Lower lobe of right lung (tissue), 2 donors: ENCODE measurements around the gene YBX2. TPM values are rescaled to one million over a fixed set of nuclear protein-coding genes. Genes with fewer than 3 reads are reported as not detected.
A peak's percentile ranks its signal among the peaks of the same experiment; 100 is the strongest.

Source experiments
- ATAC-seq, 2 donors: fragments of 200-7000 bp; cut with Tn5 transposase; one replicate each; pipeline ENCODE4 v1.9.1; 2020 to 2022; ENCODE audit warnings: mild to moderate bottlenecking in 2 of 2, moderate library complexity in 2 of 2
- DNase-seq: peaks from one replicate; pipeline ENCODE4 v3.0.0-alpha.2; 2020
- H3K27ac ChIP-seq: fragments of 200-600 bp; one replicate; pipeline ENCODE4 v1.8.0; 2022
- H3K27me3 ChIP-seq: fragments of 200-600 bp; one replicate; pipeline ENCODE4 v1.8.0; 2022; ENCODE audit warnings: low read depth
- H3K36me3 ChIP-seq: fragments of 200-600 bp; one replicate; pipeline ENCODE4 v1.8.0; 2022; ENCODE audit warnings: mild to moderate bottlenecking
- H3K4me1 ChIP-seq: fragments of 200-600 bp; one replicate; pipeline ENCODE4 v1.8.0; 2022
- H3K4me3 ChIP-seq: fragments of 200-600 bp; one replicate; pipeline ENCODE4 v1.8.0; 2022; ENCODE audit warnings: mild to moderate bottlenecking
- H3K9me3 ChIP-seq: fragments of 200-600 bp; one replicate; pipeline ENCODE4 v1.8.0; 2022
- CTCF ChIP-seq: fragments of 200-600 bp; IDR thresholded peaks from one replicate; pipeline ENCODE4 v1.8.0; 2022; ENCODE audit warnings: antibody characterized with exemption, mild to moderate bottlenecking
- intact Hi-C: fragments of 100-400 bp; cut with DNase I; formaldehyde crosslinking; loops from one replicate; pipeline ENCODE4 v1.11.0; 2022
- total RNA-seq: library from RNA; stranded (reverse); fragmentation: NEBNext Ultra II Directional; extraction: Animal tissue kit (Norgen Biotek cat#: 25700); gene quantifications from one replicate; pipeline ENCODE4 v1.2.1, GENCODE V29; 2021
- donor health status: DM: no; HTN: yes; CAD: no; lungs with severe emphysema.

YBX2 gene
- total RNA-seq, 1 donor from 2014 or later = 0.41 TPM

- intact Hi-C loops = no loop called here
- no peak for TF ChIP-seq CTCF
- no peaks in the 10 kb centered on the region for H3K9me3 ChIP-seq
- no peak for DNase-seq
- no peak for ATAC-seq
- peak overlapping the region; percentile 88 for H3K27ac ChIP-seq
- H3K4me3 ChIP-seq = peak overlapping the region; percentile 97
- H3K36me3 ChIP-seq = peaks cover 41% of the 10 kb centered on the region
- H3K4me1 ChIP-seq = peaks cover 50% of the 10 kb centered on the region
- H3K27me3 ChIP-seq = no peaks in the 10 kb centered on the region
Observed at GRCh38 chr17:7238420-7239090, 55.9 kb downstream of the YBX2 start.

Other genes starting within 250 kb of the YBX2 start
- gene CLEC10A, start 214.4 kb downstream of the YBX2 start, total RNA-seq = 7.7 TPM
- gene ASGR2, start 179.8 kb downstream of the YBX2 start, total RNA-seq = 1.3 TPM
- 5.1 TPM for gene ASGR1, start 115.3 kb downstream of the YBX2 start, total RNA-seq
- gene DLG4, start 74.8 kb downstream of the YBX2 start, total RNA-seq = 29.3 TPM
- 576 TPM for gene ACADVL, start 74.7 kb downstream of the YBX2 start, total RNA-seq
- gene DVL2, start 60.1 kb downstream of the YBX2 start, total RNA-seq = 46.4 TPM
- gene PHF23, start 55.2 kb downstream of the YBX2 start, total RNA-seq = 33.9 TPM
- gene GABARAP, start 52.2 kb downstream of the YBX2 start, total RNA-seq = 587 TPM
- 140 TPM for gene CTDNEP1, start 42.9 kb downstream of the YBX2 start, total RNA-seq
- gene ELP5, start 42.4 kb downstream of the YBX2 start, total RNA-seq = 33.2 TPM
- 98.7 TPM for gene CLDN7, start 32.2 kb downstream of the YBX2 start, total RNA-seq
- 1.1 TPM for gene SLC2A4, start 12.9 kb downstream of the YBX2 start, total RNA-seq
- gene EIF5A, start 13.0 kb upstream of the YBX2 start, total RNA-seq = 216 TPM
- 66.6 TPM for gene GPS2, start 20.7 kb upstream of the YBX2 start, total RNA-seq
- gene NEURL4, start 34.7 kb upstream of the YBX2 start, total RNA-seq = 35.2 TPM
- 26.5 TPM for gene ACAP1, start 41.9 kb upstream of the YBX2 start, total RNA-seq
- gene KCTD11, start 57.5 kb upstream of the YBX2 start, total RNA-seq = 11.0 TPM
- not detected for gene TMEM95, start 60.5 kb upstream of the YBX2 start, total RNA-seq
- 4.1 TPM for gene TNK1, start 86.5 kb upstream of the YBX2 start, total RNA-seq
- gene PLSCR3, start 99.9 kb upstream of the YBX2 start, total RNA-seq = 27.1 TPM
- gene TMEM256, start 109.5 kb upstream of the YBX2 start, total RNA-seq = 51.2 TPM
- gene NLGN2, start 113.2 kb upstream of the YBX2 start, total RNA-seq = 9.5 TPM
- gene SPEM1, start 125.7 kb upstream of the YBX2 start, total RNA-seq = not detected
- gene SPEM2, start 131.0 kb upstream of the YBX2 start, total RNA-seq = not detected
- gene SPEM3, start 134.2 kb upstream of the YBX2 start, total RNA-seq = not detected
- 8.1 TPM for gene TMEM102, start 140.8 kb upstream of the YBX2 start, total RNA-seq
- 1.2 TPM for gene FGF11, start 144.9 kb upstream of the YBX2 start, total RNA-seq
- gene CHRNB1, start 150.4 kb upstream of the YBX2 start, total RNA-seq = 8.4 TPM
- 79.0 TPM for gene ZBTB4, start 185.0 kb upstream of the YBX2 start, total RNA-seq
- gene SLC35G6, start 186.8 kb upstream of the YBX2 start, total RNA-seq = not detected
- 101 TPM for gene POLR2A, start 189.7 kb upstream of the YBX2 start, total RNA-seq